Right renal pelvis (tissue), 4 donors: ENCODE data around the gene SMC3. TPM values are rescaled to one million over a fixed set of nuclear protein-coding genes. Genes with fewer than 3 reads are reported as not detected.

ENCODE experiments used
- DNase-seq, 4 donors: peaks; one replicate each; pipeline ENCODE4 v3.0.0-alpha.2; 2013; ENCODE audit warnings: low read depth in 4 of 4, low spot score in 3 of 4, missing footprints in 1 of 4
- polyA plus RNA-seq, 4 donors: library from polyadenylated mRNA; unstranded; fragments of 120-200 nt; gene quantifications; one replicate each; pipeline ENCODE4 v1.2.1, GENCODE V29; 2013; ENCODE audit not compliant: insufficient read length in 4 of 4

SMC3 gene
- polyA plus RNA-seq, 4 donors: 81.5 to 104 (median 98.7) TPM

GRCh38 chr10:110643035-110643652, 75.6 kb downstream of the SMC3 start:
- no peak for DNase-seq

GRCh38 chr10:110643653-110644597, 76.4 kb downstream of the SMC3 start, which contains the start of gene RBM20:
RBM20 (plus strand) TSS chr10:110644336; CDS start chr10:110644455, 119 bp downstream.
- no peak for DNase-seq

DNA sequence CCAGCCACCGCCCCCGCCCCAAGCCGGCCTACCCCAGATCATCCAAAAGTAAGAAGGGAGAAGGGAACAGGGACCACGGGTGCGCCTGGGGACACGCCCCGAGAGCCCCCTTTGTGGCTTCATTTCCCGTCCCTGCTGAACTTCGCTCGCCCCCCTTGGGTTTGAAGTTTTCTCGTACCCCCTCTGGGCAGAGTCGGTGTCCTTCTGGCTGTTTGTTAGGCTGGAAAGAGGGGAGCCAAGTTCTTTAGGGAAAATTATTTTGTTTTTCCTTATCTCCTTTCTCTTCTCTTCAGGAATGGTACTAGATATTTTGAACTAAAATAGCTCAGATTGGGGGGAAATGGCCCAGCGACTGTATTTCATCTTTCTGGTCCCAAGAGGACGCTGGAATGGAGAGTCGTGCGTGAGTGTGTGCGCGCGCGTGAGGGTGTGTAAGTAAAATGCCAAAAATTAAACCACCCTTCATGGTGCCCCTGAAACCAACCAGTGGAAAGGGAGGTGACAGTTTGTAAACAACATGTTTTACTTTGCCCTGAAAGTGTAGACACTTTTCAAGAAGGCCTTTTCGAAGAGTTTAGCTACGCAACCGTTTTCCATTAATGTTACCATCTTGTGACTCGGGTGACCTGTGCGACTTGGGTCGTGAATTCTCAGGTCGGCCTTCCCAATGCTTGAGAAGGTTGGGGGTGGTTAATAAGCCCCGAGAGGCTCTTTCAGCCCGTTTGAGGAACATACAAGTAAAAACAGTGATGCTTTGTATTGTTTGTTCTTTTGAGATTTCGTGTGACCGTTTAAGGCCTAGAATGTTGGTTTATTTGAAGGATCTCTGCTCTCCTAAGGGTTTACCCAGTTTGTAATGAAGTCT, 77.3 kb downstream of the SMC3 start:
- no peak for DNase-seq

GRCh38 chr10:110646417-110647135, 79.1 kb downstream of the SMC3 start:
- DNase-seq: no peak

- DNase-seq: no peak
These were observed 79.6 kb downstream of the SMC3 start for GRCh38 chr10:110647136-110647430.

- no peak for DNase-seq
These were observed 81.3 kb downstream of the SMC3 start for GRCh38 chr10:110648692-110649346.

GRCh38 chr10:110649347-110650264, 82.1 kb downstream of the SMC3 start:
- DNase-seq: no peak

GRCh38 chr10:110650265-110650668, 82.8 kb downstream of the SMC3 start:
- DNase-seq: no peak

DNA sequence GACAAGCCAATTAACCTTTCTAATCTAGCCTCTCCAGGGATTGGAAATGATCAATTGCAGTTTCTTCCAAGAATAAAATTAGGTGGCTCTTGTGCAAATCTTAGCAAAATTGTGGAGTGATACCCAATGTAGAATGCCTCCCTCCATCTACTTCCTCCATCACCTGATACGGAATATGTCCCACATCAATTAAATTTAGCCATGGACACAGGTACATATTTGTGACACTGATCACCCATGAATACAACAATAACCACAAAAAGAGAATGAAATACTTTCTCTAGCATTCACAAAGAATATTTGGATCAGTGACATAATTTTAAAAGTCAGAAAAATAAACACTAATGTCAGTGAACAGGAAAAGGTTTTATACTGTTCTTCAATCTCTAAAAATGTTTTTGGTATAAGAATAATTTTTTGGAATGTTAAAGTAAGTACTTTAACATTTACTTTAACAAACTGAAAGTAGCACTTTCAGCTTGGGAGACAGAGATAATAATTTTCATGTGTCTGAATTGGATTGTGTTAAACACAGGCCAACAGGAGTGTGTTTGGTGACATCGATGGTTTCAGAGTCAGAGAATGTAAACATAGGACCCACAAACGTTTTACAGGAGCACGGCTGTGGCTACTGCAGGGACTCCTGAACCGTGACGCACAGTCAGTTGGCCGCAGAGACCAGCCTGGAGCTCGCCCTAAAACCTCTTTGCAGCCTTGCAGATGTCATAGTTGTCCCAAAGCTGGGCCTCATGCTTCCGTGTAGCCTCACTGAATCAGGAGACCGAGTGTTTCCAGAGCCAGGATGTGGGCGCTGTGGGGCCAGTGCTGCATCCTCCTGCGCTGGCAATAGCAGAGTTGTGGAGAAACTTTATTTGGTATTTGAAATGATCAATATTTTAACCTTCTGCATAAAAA, 83.8 kb downstream of the SMC3 start:
- DNase-seq: no peak

DNA sequence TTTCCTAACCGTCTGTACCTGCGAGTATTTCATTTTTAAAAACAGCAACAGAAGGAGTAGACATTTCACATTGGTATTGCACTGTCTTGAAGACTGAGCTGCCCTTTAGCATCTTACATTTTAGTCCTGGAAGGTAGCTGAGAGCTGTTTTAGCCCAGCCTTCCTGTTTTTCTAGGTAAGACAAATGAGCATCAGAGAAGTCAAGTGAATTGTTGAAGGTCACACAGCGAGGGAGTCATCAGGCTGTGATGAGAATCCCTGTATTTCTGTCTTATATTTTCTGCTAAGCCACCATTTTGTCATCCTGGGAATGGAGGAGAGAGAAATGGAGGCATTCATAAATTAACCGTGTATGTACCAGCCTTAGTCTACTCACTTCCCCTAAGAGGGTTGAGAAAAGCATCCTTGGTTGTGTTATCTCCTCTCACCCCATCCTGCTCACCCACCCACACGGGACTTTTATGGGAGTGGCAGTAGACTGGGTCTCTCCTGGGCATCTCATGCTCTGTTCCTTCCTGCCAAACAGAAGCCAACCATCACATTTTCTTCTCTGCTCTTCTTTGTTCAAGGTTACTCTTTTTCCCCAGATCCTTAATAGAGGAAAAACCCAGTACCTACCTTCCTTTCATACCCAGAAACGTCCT, 85.1 kb downstream of the SMC3 start:
- DNase-seq: no peak

Other genes starting within 250 kb of the SMC3 start
- 10 to 100 TPM; 11.8 to 13.3 (median 12.9) TPM for gene DUSP5, start 69.8 kb upstream of the SMC3 start, polyA plus RNA-seq
- gene RBM20, start 76.6 kb downstream of the SMC3 start, polyA plus RNA-seq: 1 to 10 TPM; 2.9 to 6.3 (median 4.9) TPM